IPS-18c (cell line): ENCODE data around the gene SRP54.
"Not testable (repeated sequence)": the region's sequence is repeated elsewhere in the genome, so short reads cannot be mapped to it uniquely, and the experiment has no call there.

Source experiments
- H3K4me3 ChIP-seq: 2 replicates; pipeline ENCODE4 v1.7.0; 2013; ENCODE audit warnings: low read depth, mild to moderate bottlenecking, low read length, moderate library complexity; ENCODE audit not compliant: insufficient read depth
- H3K9me3 ChIP-seq: one replicate; pipeline ENCODE4 v1.6.1; 2013; ENCODE audit warnings: mild to moderate bottlenecking, low read length, moderate library complexity; ENCODE audit not compliant: control insufficient read depth, insufficient read depth

The SRP54 gene

DNA sequence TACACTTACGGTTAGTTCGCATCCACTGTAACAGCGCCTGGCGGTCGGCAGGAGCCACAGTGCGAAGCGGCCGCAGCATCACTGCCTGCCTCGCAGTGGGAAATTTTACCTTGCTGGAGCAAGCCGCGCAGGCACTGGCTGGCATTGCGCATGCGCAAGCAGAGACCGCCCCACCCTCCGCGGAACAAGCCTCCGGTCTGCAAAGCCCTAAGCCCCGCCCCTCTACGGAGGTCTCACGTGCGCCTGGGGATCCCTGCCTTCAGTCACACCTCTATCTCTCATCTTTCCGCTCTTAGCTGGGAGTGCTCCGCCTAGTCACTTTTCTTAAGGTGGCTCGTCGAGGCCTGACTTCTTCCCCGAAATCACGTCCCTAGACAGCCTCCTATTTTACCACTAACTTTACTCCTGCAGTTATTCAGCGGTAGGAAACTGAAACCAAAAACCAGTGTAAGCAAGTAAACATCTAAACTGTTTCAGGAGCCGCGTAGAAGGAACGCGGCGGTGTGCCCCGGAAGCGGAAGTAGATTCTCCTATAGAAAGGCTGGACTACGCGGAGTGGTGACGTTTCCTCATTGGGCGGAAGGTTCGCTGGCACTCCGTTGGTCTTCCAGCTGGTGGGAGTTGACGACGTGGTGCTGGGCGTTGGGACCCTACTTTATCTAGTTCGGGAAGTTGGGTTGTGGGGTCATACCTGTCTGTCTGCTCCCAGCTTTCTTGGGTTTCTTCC is at the start of gene SRP54:
Gene SRP54, plus strand, starts transcription at position 572 of the 727 bp plus-strand sequence. CDS start 13,718 bp downstream, outside the sequence.
- Histone ChIP-seq H3K4me3 (peak within 1 kb of the TSS; percentile 98), H3K9me3 (no peaks in the 10 kb centered on the region)

DNA sequence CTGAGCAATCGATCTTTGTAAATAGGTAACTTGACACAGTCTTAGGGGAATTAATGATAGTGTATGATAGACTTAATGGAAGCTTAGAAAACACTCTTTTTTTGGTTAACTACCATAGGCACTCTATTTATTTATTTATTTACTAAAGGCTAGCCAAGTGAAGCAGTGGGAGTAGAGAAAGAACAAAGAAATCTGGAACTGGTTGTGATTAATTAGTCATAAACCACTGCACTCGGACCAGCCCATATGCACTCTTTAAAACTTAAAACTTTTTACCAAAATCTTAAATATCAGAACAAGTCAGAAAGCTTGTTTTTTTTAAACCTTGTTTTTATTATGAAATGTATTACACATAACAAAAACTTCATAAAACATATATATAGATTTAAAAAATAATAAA is 49.5 kb upstream of the SRP54 start:
- no peak overlapping the region for H3K4me3 ChIP-seq

DNA sequence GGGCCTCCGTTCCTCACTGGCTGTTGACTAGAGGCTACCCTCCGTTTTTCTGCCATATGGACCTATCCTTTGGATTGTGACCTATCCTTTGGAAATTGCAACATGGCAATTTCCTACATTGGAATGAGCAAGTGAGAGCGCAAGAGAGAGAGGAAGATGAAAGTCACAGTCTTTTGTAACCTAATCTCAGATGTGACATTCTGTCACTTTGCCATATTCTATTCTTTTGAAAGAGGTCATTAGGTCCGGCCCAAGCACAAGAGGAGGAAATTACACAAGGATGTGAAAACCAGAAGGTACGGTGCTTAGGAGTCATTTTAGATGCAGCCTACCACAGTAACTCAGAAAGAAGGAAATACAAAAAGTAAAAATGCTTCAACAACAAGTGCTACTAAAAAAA is 47.3 kb upstream of the SRP54 start:
- no peaks in the 10 kb centered on the region for H3K9me3 ChIP-seq
- H3K4me3 ChIP-seq: no peak overlapping the region

More for the DNA sequence above, 49.5 kb upstream of the SRP54 start:
- no peaks in the 10 kb centered on the region for H3K9me3 ChIP-seq

- Histone ChIP-seq H3K9me3 (no peaks in the 10 kb centered on the region), H3K4me3 (no peak overlapping the region)
Observed at GRCh38 chr14:34937442-34937841, 45.4 kb upstream of the SRP54 start.

GRCh38 chr14:34937876-34938275 is 44.9 kb upstream of the SRP54 start:
- no peak overlapping the region for H3K4me3 ChIP-seq
- no peaks in the 10 kb centered on the region for H3K9me3 ChIP-seq

GRCh38 chr14:34943506-34943905 is 39.3 kb upstream of the SRP54 start:
- Histone ChIP-seq H3K9me3 (no peaks in the 10 kb centered on the region), H3K4me3 (no peak overlapping the region)

DNA sequence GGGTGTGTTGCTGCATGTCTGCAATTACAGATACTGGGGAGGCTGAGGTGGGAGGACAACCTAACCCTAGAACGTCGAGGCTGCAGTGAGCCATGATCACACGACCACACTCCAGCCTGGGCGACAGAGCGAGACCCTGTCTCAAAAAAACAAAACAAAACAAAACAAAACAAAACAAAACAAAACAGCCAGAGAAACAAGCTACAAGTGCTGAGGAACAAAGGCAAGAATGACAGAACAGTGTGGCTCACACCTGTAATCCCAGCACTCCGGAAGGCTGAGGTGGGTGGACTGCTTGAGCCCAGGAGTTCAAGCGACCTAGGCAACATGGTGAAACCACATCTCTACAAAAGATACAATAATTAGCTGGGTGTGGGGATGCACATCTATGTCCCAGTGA is 38.0 kb upstream of the SRP54 start:
- Histone ChIP-seq H3K9me3 (no peaks in the 10 kb centered on the region), H3K4me3 (no peak overlapping the region)

- Histone ChIP-seq H3K9me3 (no peaks in the 10 kb centered on the region), H3K4me3 (no peak overlapping the region)
Observed at GRCh38 chr14:34946699-34947098, 36.1 kb upstream of the SRP54 start.

DNA sequence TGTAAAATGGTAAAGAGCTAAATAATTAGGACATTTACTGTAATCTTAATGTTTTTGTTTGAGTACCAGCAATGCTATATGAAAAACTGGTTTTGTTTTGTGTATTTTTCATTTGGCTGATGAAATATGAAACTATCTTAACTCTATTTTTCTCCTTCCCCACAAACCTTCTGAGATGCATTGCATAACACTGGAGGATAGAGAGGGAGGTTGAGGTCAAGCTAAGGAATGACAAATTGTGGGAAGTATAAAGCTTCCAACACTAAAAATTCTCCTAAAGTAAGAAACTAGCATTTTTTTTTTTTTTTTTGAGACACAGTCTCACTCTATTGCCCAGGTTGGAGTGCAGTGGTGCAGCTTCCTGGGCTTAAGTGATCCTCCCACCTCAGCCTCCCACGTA is 31.5 kb upstream of the SRP54 start:
- H3K9me3 ChIP-seq: no peaks in the 10 kb centered on the region

GRCh38 chr14:34956931-34957330 is 25.9 kb upstream of the SRP54 start:
- Histone ChIP-seq H3K9me3 (no peaks in the 10 kb centered on the region), H3K4me3 (no peak overlapping the region)

More for the DNA sequence above, 31.5 kb upstream of the SRP54 start:
- no peak overlapping the region for H3K4me3 ChIP-seq

DNA sequence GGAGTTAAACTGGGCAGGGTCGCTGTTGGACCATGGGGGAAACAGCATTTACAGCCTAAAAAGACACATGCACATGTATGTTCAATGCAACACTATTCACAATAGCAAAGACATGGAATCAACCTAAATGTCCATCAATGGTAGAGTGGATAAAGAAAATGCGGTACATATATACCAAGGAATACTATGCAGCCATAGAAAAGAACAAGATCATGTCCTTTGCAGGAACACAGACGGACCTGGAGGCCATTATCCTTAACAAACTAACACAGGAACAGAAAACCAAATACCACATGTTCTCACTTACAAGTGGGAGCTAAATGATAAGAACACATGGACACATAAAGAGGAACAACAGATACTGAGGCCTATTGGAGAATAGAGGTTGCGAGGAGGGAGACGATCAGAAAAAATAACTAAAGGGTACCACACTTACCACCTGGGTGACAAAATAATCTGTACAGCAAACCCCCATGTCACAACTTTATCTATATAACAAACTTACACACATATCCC is 25.0 kb upstream of the SRP54 start:
- Histone ChIP-seq H3K4me3 (no peak overlapping the region), H3K9me3 (no peaks in the 10 kb centered on the region)

DNA sequence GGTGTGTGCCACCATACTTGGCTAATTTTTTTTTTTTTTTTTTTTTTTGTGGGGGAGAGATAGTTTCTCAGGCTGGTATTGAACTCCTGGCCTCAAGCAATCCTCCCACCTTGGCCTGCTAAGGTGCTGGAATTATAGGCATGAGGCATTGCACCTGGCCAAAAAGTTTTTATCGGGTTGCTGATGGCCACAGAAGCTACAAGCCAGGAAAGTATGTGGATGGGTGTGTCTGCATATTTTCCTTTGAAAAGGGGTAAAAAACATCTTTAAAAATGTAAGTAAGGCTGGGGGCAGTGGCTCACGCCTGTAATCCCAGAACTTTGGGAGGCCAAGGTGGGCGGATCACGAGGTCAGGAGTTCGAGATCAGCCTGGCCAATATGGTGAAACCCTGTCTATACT is 20.7 kb upstream of the SRP54 start:
- H3K9me3 ChIP-seq, H3K4me3 ChIP-seq: not testable (repeated sequence)

DNA sequence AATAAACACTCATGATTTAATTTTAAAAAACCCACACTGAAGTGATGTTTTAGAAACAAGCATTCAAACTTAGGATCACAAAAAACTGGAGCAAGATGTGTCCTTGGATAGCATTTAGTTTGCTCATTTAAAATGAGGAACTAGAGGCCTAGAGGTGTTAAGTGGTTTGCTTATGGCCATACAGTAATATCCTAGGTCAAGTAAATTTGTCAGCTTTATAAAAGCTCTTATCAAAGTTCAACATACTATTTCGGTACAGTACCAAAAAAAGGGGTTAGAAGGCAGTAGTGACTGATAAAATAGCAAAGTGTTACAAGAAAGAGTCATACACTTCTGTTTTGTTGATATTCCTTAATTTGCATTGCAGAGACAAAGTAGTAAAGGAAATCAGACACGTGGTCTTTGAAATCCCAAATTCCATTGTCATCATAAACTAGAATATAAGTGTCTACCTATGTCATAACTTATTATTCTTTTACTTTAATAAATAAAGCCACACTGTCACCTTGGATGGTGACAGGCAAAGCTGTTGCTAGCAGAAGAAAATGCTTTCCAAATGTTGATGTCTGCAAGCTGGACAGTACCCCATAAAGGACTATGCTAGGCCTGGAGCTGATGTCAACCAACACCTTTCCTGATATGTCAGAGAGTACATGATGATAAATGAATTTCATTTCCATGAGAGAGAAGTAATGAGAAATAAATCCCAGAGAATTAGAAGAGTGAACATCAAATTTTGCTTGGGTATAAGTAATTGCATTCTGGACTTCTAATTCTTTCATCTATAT is 17.6 kb upstream of the SRP54 start:
- Histone ChIP-seq H3K4me3 (no peak overlapping the region), H3K9me3 (no peaks in the 10 kb centered on the region)

GRCh38 chr14:34965912-34966311 is 16.9 kb upstream of the SRP54 start:
- no peak overlapping the region for H3K4me3 ChIP-seq
- no peaks in the 10 kb centered on the region for H3K9me3 ChIP-seq

DNA sequence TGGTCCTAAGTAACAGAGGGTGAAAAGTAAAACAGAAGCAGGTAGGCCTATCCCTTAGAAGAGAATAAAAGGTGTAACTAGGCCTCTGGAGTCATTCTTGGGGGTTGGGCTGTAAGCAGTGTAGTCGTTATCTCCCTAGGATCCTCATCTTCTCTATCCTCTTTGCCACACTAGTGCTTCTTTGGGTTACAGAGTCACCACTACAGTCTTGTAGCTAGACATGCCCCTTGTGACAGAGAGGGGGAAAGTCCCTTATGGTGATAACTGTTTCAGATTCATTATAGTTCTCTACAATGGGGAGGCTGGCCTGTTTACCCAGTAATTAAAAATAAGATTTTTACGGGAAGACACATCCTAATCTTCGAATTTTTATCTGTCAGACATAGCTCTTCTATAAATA is 16.4 kb upstream of the SRP54 start:
- H3K4me3 ChIP-seq: no peak overlapping the region
- H3K9me3 ChIP-seq: no peaks in the 10 kb centered on the region

DNA sequence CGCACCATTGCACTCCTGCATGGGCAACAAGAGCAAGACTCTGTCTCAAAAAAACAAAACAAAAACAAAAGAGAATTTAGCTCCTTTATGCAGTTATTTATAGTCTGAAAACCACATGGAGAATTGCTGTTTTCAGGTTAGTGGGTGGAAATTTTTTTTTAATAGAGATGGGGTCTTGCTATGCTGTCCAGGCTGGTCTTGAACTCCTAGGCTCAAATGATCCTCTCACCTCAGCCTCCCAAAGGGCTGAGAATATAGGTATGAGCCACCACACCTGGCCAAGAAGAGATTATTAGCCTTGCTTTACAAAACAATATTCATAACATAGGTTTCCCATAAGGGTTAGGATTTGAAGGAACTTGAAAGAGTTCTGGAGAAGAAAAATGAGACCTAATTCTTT is 12.1 kb upstream of the SRP54 start:
- Histone ChIP-seq H3K9me3 (no peaks in the 10 kb centered on the region), H3K4me3 (no peak overlapping the region)

DNA sequence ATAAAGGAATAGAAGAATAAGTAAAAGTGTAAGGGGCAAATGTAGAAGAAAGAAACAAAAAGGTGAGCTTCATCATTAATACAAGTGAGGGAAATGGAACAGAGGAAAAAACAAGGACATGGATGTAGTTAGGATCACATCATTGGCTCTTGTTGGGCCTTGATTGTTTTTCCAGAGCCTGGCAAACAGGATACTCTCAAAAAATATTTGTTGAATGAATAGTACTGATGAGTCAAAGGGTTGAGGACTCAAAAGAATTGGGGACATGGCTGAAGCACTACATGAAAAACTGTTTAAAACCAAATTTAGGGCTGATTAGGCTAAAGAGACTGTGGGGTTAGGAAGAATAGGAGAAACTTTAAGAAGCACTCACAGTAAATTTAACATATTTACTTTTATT is 11.4 kb upstream of the SRP54 start:
- no peaks in the 10 kb centered on the region for H3K9me3 ChIP-seq
- no peak overlapping the region for H3K4me3 ChIP-seq

- H3K4me3 ChIP-seq: no peak overlapping the region
- H3K9me3 ChIP-seq: no peaks in the 10 kb centered on the region
Observed at GRCh38 chr14:34971801-34972200, 11.0 kb upstream of the SRP54 start.
